Left ventricle myocardium superior (tissue), 1 donor: ENCODE data around the gene PXYLP1. TPM values are rescaled to one million over a fixed set of nuclear protein-coding genes. Genes with fewer than 3 reads are reported as not detected.
"Not testable (repeated sequence)": the region's sequence is repeated elsewhere in the genome, so short reads cannot be mapped to it uniquely, and the experiment has no call there.

Source experiments
- ATAC-seq: fragments of 200-7000 bp; cut with Tn5 transposase; one replicate; pipeline ENCODE4 v1.9.1; 2020; ENCODE audit warnings: mild to moderate bottlenecking, moderate library complexity
- DNase-seq: peaks from one replicate; pipeline ENCODE4 v3.0.0-alpha.2; 2020
- intact Hi-C: fragments of 100-400 bp; cut with micrococcal nuclease; formaldehyde crosslinking; loops from one replicate; pipeline ENCODE4 v1.11.0; 2022
- total RNA-seq: library from RNA; stranded (reverse); fragmentation: NEBNext Ultra II Directional; extraction: Animal tissue kit (Norgen Biotek cat#: 25700); gene quantifications from one replicate; pipeline ENCODE4 v1.2.1, GENCODE V29; 2021
- donor health status: DM: no; HTN: yes; CAD: no; lungs with severe emphysema.

PXYLP1 gene
- total RNA-seq, 1 donor from 2014 or later: 12.3 TPM

DNA sequence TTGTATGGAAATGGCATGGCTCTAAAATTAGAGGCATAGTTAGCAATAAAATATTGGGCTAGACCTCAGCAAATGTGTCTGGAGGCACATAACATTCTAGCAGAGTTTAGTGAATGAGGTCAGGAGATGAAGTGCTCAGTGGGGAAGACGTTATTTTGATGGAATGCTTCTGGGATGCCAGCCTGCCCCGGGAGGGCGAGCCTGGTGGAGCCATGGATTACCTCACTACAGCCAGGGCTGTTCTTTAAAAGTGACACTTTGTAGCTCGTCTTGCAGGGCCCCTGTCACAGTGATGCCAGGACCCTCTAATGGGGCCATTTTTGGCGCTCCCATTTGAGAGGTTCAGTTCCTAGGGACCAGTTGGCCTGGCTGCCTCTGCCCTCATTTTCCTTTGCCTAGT lies 48.5 kb downstream of the PXYLP1 start:
- peak; percentile 72 for ATAC-seq
- no peak for DNase-seq
- intact Hi-C loops: no loop called here

DNA sequence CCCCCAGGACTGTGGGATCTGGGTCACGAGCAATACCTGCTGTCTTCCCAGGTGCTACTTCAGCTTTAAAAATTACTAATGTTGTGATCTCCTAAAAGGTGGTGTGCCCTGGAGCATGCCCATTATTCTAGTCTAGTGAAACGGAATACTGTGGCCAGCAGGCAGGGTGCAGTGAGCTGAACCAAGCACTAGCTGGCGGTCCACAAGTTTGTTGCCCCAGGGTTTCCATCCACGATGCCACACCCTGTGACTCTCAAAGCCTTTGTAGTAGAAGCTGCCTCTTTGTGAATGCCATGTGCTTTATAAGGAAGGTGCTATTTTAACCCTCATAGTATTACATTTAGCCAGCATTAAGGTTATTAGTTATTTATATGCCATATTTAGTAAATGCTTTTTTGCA lies 49.1 kb downstream of the PXYLP1 start:
- intact Hi-C loops: no loop called here
- DNase-seq: no peak
- ATAC-seq: peak; percentile 12

DNA sequence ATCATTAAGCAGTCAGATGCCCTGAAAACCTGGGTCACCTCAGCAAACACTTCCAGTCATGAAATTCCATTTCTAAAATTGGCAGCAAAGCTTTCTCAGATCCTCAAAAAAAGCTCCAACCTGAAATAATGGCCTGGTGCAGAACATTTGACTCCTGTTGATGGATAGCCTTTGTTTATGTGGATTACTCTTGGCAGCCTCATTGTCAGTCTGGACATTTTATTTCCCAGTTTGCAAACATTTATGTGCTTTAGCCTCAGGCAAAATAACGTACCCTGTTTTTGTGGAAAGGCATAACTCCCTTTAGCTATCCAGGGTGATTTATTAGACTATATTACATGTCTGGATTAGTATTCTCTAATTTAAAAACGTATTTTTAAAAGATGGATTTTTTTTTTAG lies 53.9 kb downstream of the PXYLP1 start:
- ATAC-seq (no peak), DNase-seq (no peak)
- intact Hi-C loops: no loop called here

DNA sequence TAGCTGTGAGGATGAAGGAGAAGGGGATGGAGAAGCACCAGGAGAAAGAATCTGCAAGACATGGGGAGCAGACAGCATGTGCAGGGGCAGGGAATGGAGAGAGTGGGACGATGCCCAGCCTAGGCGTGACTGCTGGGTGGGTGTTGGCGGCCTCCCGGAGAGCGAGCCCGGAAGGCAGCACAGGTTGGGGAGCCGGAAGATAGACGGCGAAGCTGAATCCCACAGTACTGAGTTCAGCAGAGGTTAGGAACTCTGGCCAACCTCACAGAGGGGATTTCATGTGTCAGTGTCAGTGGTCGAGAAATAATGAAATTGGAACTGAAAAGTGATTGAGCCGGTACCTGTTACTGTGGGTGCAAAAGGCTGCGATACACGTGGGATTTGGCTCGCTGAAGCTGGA lies 55.2 kb downstream of the PXYLP1 start:
- DNase-seq (no peak), ATAC-seq (no peak)
- intact Hi-C loops: no loop called here

DNA sequence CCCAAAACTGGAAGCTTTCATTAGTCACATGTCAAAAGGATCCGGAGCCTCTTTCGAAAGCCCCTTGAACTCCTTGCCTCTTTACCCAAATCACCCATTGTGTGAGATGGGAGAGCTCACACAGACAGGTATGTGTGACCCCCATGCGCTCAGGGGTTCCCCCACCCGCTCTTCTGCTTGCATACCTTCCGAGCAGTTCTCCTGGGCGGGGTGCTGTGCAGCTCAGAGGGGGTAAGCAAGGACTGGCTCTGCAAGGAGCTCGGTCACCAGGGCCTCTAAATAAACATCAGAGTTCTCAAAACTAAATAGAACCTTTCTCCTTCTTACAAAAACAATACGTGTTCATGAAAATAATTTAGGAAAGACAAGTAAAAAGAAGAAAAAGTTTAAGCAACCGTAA lies 55.7 kb downstream of the PXYLP1 start:
- intact Hi-C loops: no loop called here
- DNase-seq (no peak), ATAC-seq (no peak)

DNA sequence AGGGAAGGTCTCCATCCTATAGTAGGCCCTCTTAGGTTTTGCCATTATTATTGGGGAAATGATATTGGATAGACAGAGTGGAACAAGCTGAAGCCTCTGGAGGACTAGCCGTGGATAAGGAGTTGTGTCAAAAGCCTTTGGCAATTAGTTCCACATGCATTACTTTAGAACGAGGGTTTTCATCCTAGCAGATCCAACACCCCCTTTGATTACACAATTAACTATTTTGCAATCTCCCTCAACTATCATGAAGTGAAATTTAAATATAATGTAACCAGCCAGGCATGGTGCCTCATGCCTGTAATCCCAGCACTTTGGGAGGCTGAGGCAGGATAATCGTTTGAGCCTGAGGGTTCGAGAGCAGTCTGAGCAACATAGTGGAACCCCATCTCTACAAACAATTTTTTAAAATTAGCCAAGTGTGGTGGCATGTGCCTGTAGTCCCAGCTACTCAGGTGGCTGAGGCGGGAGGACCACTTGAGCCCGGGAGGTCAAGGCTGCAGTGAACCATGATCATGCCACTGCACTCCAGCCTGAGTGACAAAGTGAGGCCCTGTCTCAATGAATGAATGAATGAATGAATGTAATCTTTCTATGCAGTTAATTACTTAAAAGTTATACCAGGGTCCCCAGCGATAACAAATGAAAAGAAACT lies 56.8 kb downstream of the PXYLP1 start:
- no peak for DNase-seq
- intact Hi-C loops: no loop called here
- no peak for ATAC-seq

DNA sequence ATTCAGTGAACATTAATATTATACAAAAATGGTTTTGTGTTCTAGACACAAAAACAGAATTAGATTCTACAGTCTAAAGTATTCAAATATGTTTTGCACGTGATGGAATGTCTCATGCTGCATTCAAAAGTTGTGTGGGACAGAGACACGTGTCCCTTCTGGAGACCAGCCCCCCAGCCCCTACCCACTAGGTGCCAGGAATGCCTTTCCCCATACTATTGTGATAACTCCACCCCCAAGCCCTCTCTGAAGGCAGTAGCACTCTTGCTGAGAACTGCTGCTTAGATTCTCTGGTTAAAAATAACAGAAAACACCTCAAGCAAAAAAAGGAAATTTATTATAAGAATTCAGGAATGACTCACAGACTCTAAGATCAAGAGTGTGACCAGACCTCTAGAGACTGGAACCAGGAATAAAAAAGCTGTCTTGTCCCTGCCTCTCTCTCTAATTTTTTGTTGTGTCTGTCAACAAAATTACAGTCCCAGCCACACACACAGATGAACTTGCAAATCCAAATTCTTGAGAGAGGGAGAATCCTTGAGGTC lies 57.7 kb downstream of the PXYLP1 start:
- no peak for DNase-seq
- intact Hi-C loops: no loop called here
- ATAC-seq: no peak

DNA sequence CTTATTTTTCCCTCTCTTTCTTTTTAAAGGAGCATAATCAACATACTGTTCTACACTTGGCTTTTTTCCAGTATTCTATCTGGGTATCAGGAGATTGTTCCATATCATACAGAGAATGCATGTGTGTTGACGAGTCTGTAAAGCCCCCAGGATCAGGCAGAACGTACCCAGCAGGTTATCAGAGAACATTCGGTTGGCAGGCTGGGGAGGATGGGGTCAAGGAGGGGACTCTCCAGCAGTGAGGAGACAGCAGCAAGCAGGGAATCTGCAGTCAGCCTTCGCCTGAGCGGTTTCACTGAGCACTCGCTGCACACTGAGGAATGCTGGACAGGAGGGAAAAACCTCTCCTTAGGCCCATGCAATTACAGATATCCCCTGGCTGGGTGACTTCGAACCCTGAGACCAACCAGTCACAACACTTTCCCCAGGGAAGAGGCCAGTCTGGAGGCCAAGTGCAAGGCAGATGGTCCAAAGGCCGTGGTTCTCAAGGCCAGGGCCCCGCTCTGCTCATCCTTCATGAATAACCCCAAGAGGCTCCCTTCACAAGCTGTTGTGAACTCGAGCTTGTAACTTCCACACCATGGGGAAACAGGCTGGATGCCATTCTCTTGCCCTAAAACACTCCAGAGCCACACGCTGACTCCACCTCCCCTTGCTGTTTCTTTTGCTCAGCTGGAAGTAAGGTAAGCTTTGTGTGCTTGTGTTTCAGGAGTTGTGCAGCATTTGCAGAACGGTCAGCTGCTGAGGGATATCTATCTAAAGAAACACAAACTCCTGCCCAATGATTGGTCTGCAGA lies 60.1 kb downstream of the PXYLP1 start:
- ATAC-seq (peak; percentile 71), DNase-seq (no peak)
- intact Hi-C loops: no loop called here

DNA sequence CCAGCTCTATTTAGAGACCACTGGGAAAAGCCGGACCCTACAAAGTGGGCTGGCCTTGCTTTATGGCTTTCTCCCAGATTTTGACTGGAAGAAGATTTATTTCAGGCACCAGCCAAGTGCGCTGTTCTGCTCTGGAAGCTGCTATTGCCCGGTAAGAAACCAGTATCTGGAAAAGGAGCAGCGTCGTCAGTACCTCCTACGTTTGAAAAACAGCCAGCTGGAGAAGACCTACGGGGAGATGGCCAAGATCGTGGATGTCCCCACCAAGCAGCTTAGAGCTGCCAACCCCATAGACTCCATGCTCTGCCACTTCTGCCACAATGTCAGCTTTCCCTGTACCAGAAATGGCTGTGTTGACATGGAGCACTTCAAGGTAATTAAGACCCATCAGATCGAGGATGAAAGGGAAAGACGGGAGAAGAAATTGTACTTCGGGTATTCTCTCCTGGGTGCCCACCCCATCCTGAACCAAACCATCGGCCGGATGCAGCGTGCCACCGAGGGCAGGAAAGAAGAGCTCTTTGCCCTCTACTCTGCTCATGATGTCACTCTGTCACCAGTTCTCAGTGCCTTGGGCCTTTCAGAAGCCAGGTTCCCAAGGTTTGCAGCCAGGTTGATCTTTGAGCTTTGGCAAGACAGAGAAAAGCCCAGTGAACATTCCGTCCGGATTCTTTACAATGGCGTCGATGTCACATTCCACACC lies 60.9 kb downstream of the PXYLP1 start:
- peak; percentile 36 for ATAC-seq
- DNase-seq: no peak
- intact Hi-C loops: no loop called here

DNA sequence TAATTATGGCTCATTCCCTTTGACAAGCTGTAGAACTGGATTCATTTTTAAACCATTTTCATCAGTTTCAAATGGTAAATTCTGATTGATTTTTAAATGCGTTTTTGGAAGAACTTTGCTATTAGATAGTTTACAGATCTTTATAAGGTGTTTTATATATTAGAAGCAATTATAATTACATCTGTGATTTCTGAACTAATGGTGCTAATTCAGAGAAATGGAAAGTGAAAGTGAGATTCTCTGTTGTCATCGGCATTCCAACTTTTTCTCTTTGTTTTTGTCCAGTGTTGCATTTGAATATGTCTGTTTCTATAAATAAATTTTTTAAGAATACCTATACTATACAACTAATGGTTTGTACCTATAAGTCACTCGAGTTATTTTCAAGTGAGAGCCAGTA lies 62.7 kb downstream of the PXYLP1 start:
- ATAC-seq: no peak
- no peak for DNase-seq
- intact Hi-C loops: no loop called here

DNA sequence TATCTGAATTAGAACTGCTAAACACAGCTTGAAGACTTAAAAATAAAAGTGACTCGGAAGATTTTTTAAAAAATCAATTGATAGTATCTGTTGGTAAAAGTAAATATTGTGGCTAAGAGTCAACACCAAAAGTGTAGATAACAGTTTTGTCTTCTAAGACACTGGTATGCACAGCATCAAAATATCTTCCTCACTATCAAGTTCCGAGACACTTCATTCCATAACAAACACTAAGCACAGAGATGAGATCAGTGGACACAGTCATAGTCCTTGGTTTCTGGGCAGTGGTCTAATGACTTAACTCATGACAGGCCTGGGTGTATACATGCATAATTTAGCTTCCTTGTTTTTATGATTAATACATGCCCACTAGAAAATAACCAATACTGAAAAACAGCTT lies 63.2 kb downstream of the PXYLP1 start:
- DNase-seq (no peak), ATAC-seq (no peak)
- intact Hi-C loops: no loop called here

DNA sequence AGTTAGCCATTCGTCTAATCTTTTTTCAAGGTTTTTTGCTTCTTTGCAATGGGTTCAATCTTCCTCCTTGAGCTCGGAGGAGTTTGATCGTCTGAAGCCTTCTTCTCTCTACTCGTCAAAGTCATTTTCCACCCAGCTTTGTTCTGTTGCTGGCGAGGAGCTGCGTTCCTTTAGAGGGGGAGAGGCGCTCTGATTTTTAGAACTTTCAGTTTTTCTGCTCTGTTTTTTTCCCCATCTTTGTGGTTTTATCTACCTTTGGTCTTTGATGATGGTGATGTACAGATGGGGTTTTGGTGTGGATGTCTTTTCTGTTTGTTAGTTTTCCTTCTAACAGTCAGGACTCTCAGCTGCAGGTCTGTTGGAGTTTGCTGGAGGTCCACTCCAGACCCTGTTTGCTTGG lies 68.8 kb downstream of the PXYLP1 start:
- DNase-seq, intact Hi-C loops, ATAC-seq: not testable (repeated sequence)

DNA sequence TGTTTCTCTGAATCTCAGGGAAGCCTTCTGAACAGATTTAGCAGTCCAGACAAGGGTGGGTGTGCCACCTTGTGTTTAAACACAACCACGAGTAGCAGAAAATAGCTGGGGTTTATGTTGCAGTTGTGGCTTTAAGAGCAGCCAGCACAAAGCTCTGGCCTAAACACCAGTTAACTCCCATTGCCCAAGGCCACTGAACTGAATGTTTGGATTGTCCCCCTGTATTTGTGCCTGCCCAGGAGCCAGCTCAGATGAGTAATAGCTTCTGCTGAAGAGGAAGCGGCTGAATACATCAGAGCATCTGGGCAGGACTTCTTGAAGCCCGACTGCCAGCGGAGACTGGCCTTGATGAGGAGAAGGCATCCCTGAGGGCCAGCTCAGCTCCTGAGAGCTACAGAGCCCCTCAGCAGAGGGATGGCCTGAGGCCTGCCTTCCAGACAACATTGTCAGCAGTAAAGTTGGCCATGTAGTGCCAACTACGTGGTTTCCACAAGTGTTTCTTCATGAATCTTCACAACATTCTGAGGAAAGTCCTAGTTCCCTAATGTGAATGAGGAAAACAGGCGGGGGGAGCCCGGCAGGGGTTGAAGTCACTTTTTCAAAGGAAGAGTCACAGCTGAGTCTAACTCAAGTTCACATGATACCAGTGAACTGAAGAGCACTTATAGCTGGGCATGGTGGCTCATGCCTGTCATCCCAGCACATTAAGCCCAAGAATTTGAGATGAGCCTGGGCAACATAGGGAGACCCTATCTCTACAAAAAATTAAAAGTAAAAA lies 70.9 kb downstream of the PXYLP1 start:
- intact Hi-C loops: no loop called here
- ATAC-seq: peak; percentile 24
- DNase-seq: no peak

DNA sequence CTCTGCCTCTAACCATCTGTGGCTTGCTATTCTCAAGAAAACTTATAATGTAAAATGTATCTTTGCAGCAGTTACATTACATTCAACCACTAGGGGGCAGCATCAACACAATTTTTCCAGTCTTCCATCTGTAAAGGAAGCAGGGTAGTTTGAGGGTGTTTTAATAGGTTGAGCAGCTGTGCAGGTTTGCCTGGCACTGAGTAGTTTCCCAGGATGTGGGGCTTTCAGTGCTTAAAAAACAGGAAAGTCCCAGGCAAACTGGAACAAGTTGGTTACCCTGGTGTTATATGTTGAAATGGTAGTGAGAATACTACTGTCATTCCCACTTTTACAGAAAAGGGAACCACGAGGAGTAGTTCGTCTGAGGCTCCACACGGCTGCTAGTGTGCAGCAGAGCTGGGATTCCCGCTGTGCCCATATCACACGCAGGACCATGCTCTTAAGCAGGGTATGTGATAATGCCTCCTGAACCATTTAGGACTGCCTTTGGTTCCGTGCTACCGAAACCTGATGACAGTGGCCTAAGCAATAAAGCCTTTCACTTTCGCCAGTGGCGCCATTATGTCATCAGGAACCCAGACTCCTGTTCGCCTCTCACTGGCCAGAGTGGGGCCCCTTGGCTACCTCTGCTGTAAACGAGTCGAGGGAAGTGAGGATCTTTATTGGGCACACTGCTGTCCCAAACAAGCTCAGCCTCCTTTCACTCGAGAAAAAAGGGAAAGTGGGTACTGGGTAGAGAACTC lies 72.0 kb downstream of the PXYLP1 start:
- ATAC-seq (peak; percentile 77), DNase-seq (no peak)
- intact Hi-C loops: no loop called here

DNA sequence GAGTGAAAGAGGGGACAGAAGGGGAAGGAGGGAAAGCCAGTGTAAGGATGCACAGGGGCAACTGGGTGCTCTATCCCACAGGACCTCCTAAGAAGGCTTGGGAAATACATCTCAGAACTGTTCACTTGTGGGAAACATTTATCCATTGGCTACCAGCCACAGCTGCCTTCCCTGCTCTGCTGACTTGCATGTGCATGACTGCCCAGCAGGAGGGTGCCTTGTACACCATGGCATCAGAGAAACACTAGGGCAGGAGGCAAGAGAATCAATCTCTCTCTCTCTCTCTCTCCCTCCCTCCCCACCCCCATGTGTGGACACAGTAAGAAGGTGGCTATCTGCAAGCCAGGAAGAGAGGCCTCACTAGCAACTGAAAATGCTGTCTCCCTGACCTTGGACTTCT lies 73.8 kb downstream of the PXYLP1 start:
- ATAC-seq (no peak), DNase-seq (no peak)
- intact Hi-C loops: no loop called here

DNA sequence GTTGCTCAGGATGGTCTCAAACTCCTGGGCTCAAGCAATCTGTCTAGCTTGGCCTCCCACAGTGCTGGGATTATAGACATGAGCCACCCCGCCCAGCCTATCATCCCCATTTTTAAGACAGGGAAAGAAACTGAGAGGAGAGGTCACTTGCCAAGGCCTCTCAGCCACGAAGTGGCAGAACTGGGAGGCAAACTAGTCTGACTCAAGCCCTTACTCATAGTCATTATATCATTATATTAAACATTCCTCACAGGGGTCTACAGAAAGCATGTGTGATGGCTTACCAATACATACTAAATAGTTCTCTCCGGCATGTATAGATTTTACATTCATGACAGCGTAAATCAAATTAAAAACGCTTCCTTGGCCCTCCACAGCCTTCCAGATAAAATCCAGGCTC lies 74.7 kb downstream of the PXYLP1 start:
- DNase-seq (no peak), ATAC-seq (no peak)
- intact Hi-C loops: no loop called here

DNA sequence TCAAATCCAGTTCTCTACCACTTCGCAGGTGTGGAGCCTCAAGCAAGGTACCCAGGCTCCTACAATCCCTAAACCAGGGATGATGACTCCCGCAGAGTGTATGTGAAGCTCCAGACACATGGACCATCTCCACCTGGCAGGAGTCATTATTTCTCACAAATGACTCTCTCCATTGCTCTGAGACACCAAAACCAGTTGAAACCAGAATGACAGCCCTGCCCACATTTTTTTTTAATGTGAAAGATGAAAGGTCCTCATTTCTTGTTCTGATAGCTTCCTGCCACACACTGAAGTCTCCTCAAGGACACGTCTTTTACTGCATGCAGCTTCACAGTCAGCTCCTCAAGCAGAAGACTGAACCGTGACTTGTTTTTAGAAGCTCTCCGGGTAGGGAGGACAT lies 75.3 kb downstream of the PXYLP1 start:
- DNase-seq (no peak), ATAC-seq (no peak)
- intact Hi-C loops: no loop called here

DNA sequence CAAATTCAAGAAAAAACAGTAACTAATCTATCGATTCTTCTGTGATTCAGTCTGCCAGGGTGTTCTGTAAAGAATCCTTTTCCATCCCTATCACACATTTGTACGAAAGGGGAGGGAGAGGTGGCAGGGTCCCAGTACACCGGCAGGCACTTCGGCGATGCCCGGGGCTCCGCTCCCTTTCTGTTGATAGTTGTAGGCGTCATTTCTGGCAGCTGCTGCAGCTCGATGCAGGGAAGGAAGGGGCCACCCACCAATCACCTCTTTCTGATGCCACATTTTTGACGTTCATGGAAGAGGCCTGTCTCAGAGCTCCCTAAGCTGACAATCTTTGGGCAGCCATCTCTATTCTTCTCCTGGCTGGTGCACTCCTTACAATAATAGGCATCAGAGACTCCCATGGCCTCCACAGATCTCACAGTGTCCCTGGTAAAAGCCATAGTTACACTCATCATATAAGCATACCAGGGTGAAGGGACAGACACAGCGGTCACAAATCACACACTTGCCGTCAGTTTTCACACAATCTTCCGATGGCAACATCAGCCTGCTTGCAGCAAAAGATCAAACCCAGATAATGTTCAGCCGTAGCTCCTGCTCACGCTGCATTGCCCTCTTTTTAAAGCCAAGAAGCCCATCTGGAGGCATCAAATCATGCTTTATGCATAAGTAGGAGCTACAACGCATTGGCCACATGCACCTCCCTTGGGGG lies 75.9 kb downstream of the PXYLP1 start:
- intact Hi-C loops: no loop called here
- DNase-seq (no peak), ATAC-seq (no peak)
